Gastroesophageal sphincter (tissue), 4 donors: ENCODE results near the gene DEGS1. TPM values are rescaled to one million over a fixed set of nuclear protein-coding genes. Genes with fewer than 3 reads are reported as not detected.
"Not testable (repeated sequence)": the region's sequence is repeated elsewhere in the genome, so short reads cannot be mapped to it uniquely, and the experiment has no call there.

ENCODE experiments used
- ATAC-seq: fragments of 150-250 bp; one replicate; pipeline ENCODE4 v1.9.1; 2016; ENCODE audit warnings: mild to moderate bottlenecking, moderate library complexity
- H3K27ac ChIP-seq, 4 donors: fragments of 200-600 bp; sonication (generic) in 3 of 4; 1 replicate in 3 of 4; 2 replicates in 1 of 4; pipeline ENCODE4 v1.5.1; 2016 to 2019
- H3K27me3 ChIP-seq: fragments of 200-600 bp; sonication (generic); one replicate; pipeline ENCODE4 v1.5.1; 2019
- H3K36me3 ChIP-seq, 2 donors: fragments of 200-600 bp; sonication (generic); one replicate each; pipeline ENCODE4 v1.5.1; 2019; ENCODE audit warnings: control low read depth in 1 of 2
- H3K4me1 ChIP-seq, 3 donors: fragments of 200-600 bp; sonication (generic); 1 replicate in 2 of 3; 2 replicates in 1 of 3; pipeline ENCODE4 v1.5.1; 2016 to 2019; ENCODE audit warnings: control low read depth in 2 of 3
- H3K4me3 ChIP-seq, 2 donors: fragments of 200-600 bp; sonication (generic); one replicate each; pipeline ENCODE4 v1.5.1; 2019; ENCODE audit warnings: mild to moderate bottlenecking in 1 of 2, moderate library complexity in 1 of 2
- H3K9me3 ChIP-seq, 3 donors: fragments of 200-600 bp; sonication (generic); one replicate each; pipeline ENCODE4 v1.5.1; 2017 to 2019; ENCODE audit warnings: control low read depth in 2 of 3
- CTCF ChIP-seq, 4 experiments: fragments of 200-600 bp in 2 of 4; fragments of 450-650 bp in 2 of 4; sonication (generic) in 1 of 4; IDR thresholded peaks; one replicate each; pipeline ENCODE4 v1.5.1; 2017 to 2019; ENCODE audit warnings: antibody characterized with exemption in 4 of 4, mild to moderate bottlenecking in 2 of 4, moderate library complexity in 2 of 4
- EP300 ChIP-seq: sonication (generic); formaldehyde crosslinking; IDR thresholded peaks from one replicate; pipeline ENCODE4 v1.6.1; 2017; ENCODE audit warnings: antibody characterized with exemption, mild to moderate bottlenecking
- POLR2A ChIP-seq, 2 donors: fragments of 450-650 bp; IDR thresholded peaks; one replicate each; pipeline ENCODE4 v1.6.1; 2017; ENCODE audit warnings: antibody characterized with exemption in 2 of 2, mild to moderate bottlenecking in 2 of 2, moderate library complexity in 1 of 2
- POLR2AphosphoS5 ChIP-seq: sonication (generic); formaldehyde crosslinking; IDR thresholded peaks from one replicate; pipeline ENCODE4 v1.6.1; 2017; ENCODE audit warnings: antibody characterized with exemption
- WGBS, 2 donors: methylation state at CpG; one replicate each; pipeline ENCODE4 v1.1.5; 2018; ENCODE audit warnings: low coverage in 1 of 2; 5-methylcytosine and 5-hydroxymethylcytosine counted together
- total RNA-seq, 4 donors: library from RNA; depleted of rRNA; stranded (reverse); fragments of >200 nt; gene quantifications; one replicate each; pipeline ENCODE4 v1.1.0, GENCODE V29; 2016

The DEGS1 gene
- total RNA-seq, 4 donors from 2014 or later: 118 to 150 (median 138) TPM

GRCh38 chr1:224201383-224201782 lies 18.3 kb downstream of the DEGS1 start:
- Histone ChIP-seq H3K27me3 (no peaks in the 10 kb centered on the region), H3K4me1 (peaks cover 0 to 38% (median 8%) of the 10 kb centered on the region in 3 donors), H3K27ac (no peak overlapping the region), H3K9me3 (no peaks in the 10 kb centered on the region), H3K36me3 (no peaks in the 10 kb centered on the region), H3K4me3 (no peak overlapping the region)
- no peak for TF ChIP-seq POLR2A (IDR thresholded peaks at IDR 0.05)
- TF ChIP-seq POLR2AphosphoS5: no peak
- TF ChIP-seq CTCF (IDR thresholded peaks at IDR 0.05): no peak
- no peak for TF ChIP-seq EP300
- WGBS, 2 donors: 79% methylated on average over 4 of the region's 5 CpGs; no CpG with 5 or more reads in 1 of the 2 donors
- no peak for ATAC-seq

- Histone ChIP-seq H3K4me1 (peaks cover 0 to 35% (median 8%) of the 10 kb centered on the region in 3 donors), H3K27me3 (no peaks in the 10 kb centered on the region), H3K36me3 (no peaks in the 10 kb centered on the region), H3K4me3 (no peak overlapping the region), H3K27ac (no peak overlapping the region), H3K9me3 (no peaks in the 10 kb centered on the region)
- 81 to 86% methylated on average over 3 of the region's 4 CpGs for WGBS, 2 donors
- TF ChIP-seq POLR2AphosphoS5: no peak
- TF ChIP-seq POLR2A (IDR thresholded peaks at IDR 0.05): no peak
- TF ChIP-seq CTCF (IDR thresholded peaks at IDR 0.05): no peak
- no peak for TF ChIP-seq EP300
- ATAC-seq: no peak
These were observed 18.8 kb downstream of the DEGS1 start for GRCh38 chr1:224201853-224202252.

- TF ChIP-seq POLR2AphosphoS5: no peak
- no peak for TF ChIP-seq EP300
- no peak for TF ChIP-seq CTCF (IDR thresholded peaks at IDR 0.05)
- TF ChIP-seq POLR2A (IDR thresholded peaks at IDR 0.05): no peak
- peak; percentile 48 for ATAC-seq
- H3K27ac ChIP-seq: peak overlapping the region in 2 of 4 donors; percentile 17 to 27
- H3K36me3 ChIP-seq: no peaks in the 10 kb centered on the region
- no peaks in the 10 kb centered on the region for H3K9me3 ChIP-seq
- WGBS, 2 donors: 32 to 40% methylated on average over 5 to 7 of the region's 8 CpGs
- peaks cover 0 to 28% (median 8%) of the 10 kb centered on the region in 3 donors for H3K4me1 ChIP-seq
- no peak overlapping the region for H3K4me3 ChIP-seq
- H3K27me3 ChIP-seq: no peaks in the 10 kb centered on the region
These were observed 20.4 kb downstream of the DEGS1 start for GRCh38 chr1:224203243-224204016.

GRCh38 chr1:224205438-224205840 lies 22.4 kb downstream of the DEGS1 start:
- Histone ChIP-seq H3K27me3 (no peaks in the 10 kb centered on the region), H3K27ac (peak overlapping the region in 2 of 4 donors; percentile 19 to 59), H3K9me3 (no peaks in the 10 kb centered on the region), H3K4me1 (peaks cover 0 to 28% (median 8%) of the 10 kb centered on the region in 3 donors), H3K4me3 (no peak overlapping the region), H3K36me3 (no peaks in the 10 kb centered on the region)
- peak; percentile 37 for ATAC-seq
- WGBS, 2 donors: 100% methylated on average over 1 of the region's 4 CpGs; no CpG with 5 or more reads in 1 of the 2 donors
- TF ChIP-seq POLR2AphosphoS5 (no peak), CTCF (IDR thresholded peaks at IDR 0.05) (no peak), POLR2A (IDR thresholded peaks at IDR 0.05) (no peak), EP300 (no peak)

GRCh38 chr1:224205931-224206538 lies 23.0 kb downstream of the DEGS1 start:
- not testable (repeated sequence) for H3K4me3 ChIP-seq, H3K27me3 ChIP-seq, H3K9me3 ChIP-seq, ATAC-seq, H3K36me3 ChIP-seq
- H3K27ac ChIP-seq: peak overlapping the region in 2 of 4 donors; percentile 19 to 59
- peaks cover 0 to 33% (median 8%) of the 10 kb centered on the region in 3 donors for H3K4me1 ChIP-seq
- WGBS, 2 donors: 83% methylated on average over 9 to 10 of the region's 10 CpGs
